Heart right ventricle (tissue), 16 donors: ENCODE measurements around the gene PLA2G2D. TPM values are rescaled to one million over a fixed set of nuclear protein-coding genes. Genes with fewer than 3 reads are reported as not detected.
"Not testable (repeated sequence)": the region's sequence is repeated elsewhere in the genome, so short reads cannot be mapped to it uniquely, and the experiment has no call there.

Source experiments
- ATAC-seq, 8 donors: fragments of 200-7000 bp; cut with Tn5 transposase; one replicate each; pipeline ENCODE4 v1.9.1; 2020; ENCODE audit warnings: mild to moderate bottlenecking in 8 of 8, moderate library complexity in 8 of 8, moderate number of reproducible peaks in 1 of 8
- DNase-seq, 2 donors: peaks; one replicate each; pipeline ENCODE4 v3.0.0-alpha.2; 2020
- H3K27ac ChIP-seq, 10 donors: fragments of 200-600 bp; sonication (generic) in 2 of 10; one replicate each; pipeline versions ENCODE4 v1.5.0 to v1.8.0; 2020 to 2022; ENCODE audit warnings: mild to moderate bottlenecking in 3 of 10
- H3K27me3 ChIP-seq, 7 donors: fragments of 200-600 bp; one replicate each; pipeline ENCODE4 v1.8.0; 2021 to 2022; ENCODE audit warnings: mild to moderate bottlenecking in 2 of 7
- H3K36me3 ChIP-seq, 9 donors: fragments of 200-600 bp; sonication (generic) in 1 of 9; one replicate each; pipeline versions ENCODE4 v1.5.0 to v1.8.0; 2020 to 2022; ENCODE audit warnings: mild to moderate bottlenecking in 2 of 9
- H3K4me1 ChIP-seq, 9 donors: fragments of 200-600 bp; sonication (generic) in 1 of 9; one replicate each; pipeline versions ENCODE4 v1.5.0 to v1.8.0; 2020 to 2022; ENCODE audit warnings: mild to moderate bottlenecking in 4 of 9
- H3K4me3 ChIP-seq, 10 donors: fragments of 200-600 bp; sonication (generic) in 2 of 10; one replicate each; pipeline versions ENCODE4 v1.5.0 to v1.8.0; 2020 to 2022; ENCODE audit warnings: mild to moderate bottlenecking in 7 of 10, moderate library complexity in 2 of 10
- H3K9me3 ChIP-seq, 11 donors: fragments of 200-600 bp in 10 of 11; sonication (generic) in 2 of 11; one replicate each; pipeline versions ENCODE4 v1.5.0 to v1.8.0; 2013 to 2022; ENCODE audit warnings: mild to moderate bottlenecking in 2 of 11, control low read depth in 1 of 11, moderate library complexity in 1 of 11
- WGBS, 2 donors: extraction: QIAGEN DNeasy Blood & Tissue Kit; methylation state at CpG; one replicate each; pipeline ENCODE4 v1.1.7; 2013; ENCODE audit warnings: inconsistent platforms in 1 of 2; 5-methylcytosine and 5-hydroxymethylcytosine counted together
- intact Hi-C, 10 donors: fragments of 100-400 bp; cut with DNase I; formaldehyde crosslinking; loops; one replicate each; pipeline versions ENCODE4 v1.11.1 to v1.14.2; 2022
- polyA plus RNA-seq, 2 donors: library from polyadenylated mRNA; stranded (reverse); fragments of 200-250 nt; gene quantifications; one replicate each; pipeline ENCODE4 v1.2.3, GENCODE V29; 2013
- total RNA-seq, 10 donors: library from RNA; stranded (reverse); fragmentation: NEBNext Ultra II Directional in 3 of 10; extraction: Animal tissue kit (Norgen Biotek cat#: 25700) in 3 of 10; gene quantifications; one replicate each; pipeline versions ENCODE4 v1.2.1 to v1.2.4, GENCODE V29; 2021 to 2023
- TF ChIP-seq, protein P1 (sequence below), 9 donors: fragments of 200-600 bp; sonication (generic) in 2 of 9; IDR thresholded peaks; one replicate each; pipeline versions ENCODE4 v1.5.0 to v1.8.0; 2021 to 2022; ENCODE audit warnings: antibody characterized with exemption in 9 of 9, mild to moderate bottlenecking in 5 of 9, moderate library complexity in 1 of 9
- donor health status: Arrhythmogenic right ventricular cardiomyopathy.
- donor health status: ischemic (EF 13 %, LVEDD 7.1; RV severe dilation, severe dysfunction).
- donor health status: healthy with polysubstance abuse.
- donor health status: DM: no; HTN: yes; CAD: no.
- donor health status: DM: no; HTN: no; CAD: no.
- donor health status: ischemic (EF 25% LVEDD 6.9; RV normal size, moderate dysfunction).
- donor health status: ischemic (EF 25% LVEDD 5.7; RV mildly dilated, moderate dysfunction).
- donor health status: healthy.
- donor health status: DM: yes; HTN: yes; CAD: no.
- donor health status: Ischemic cardiomyopathy.
- donor health status: ischemic (EF 35%, LVEDD 5.7; RV mildly dilated, moderate dysfunction).
- donor health status: nonischemic (EF 11% LVEDD 7.7; RV severe dilation, severe dysfunction).
- donor health status: DM: yes; HTN: yes; CAD: no.
- donor health status: PGD.
- donor health status: ischemic (EF 29% LVEDD 5.4; RV normal size, mild dysfunction).
- donor health status: nonischemic (EF 23%, LVEDD 6.1; RV moderate dilation, normal function).

Gene PLA2G2D
- total and polyA plus RNA-seq, 12 donors: 1.1 TPM; not detected in 11

DNA sequence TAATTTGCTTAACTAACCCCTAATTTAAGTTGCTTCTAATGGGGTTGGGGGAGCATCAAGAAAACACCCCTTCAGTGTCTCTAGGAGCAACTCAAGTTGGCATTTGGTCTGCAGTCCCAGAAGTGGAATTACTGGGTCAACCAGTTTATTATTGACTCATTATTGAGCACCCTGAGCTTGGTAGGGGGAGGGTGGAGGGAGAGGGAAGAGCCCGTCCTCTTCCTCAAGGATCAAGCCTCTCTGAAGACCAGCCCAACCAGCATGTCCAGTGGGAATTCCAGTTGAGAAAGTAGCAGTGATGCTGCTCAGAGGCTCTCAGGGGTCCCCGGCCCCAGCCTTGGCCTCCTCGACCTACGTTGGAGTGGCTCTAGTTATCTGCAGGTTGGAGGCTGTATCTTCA, 17.7 kb upstream of the PLA2G2D start:
- Histone ChIP-seq H3K9me3 (no peaks in the 10 kb centered on the region), H3K36me3 (no peaks in the 10 kb centered on the region), H3K4me3 (no peak overlapping the region), H3K27me3 (peaks cover 0 to 9% (median 0%) of the 10 kb centered on the region in 7 donors), H3K4me1 (no peaks in the 10 kb centered on the region), H3K27ac (no peak overlapping the region)
- no peak for ATAC-seq
- intact Hi-C loops: no loop called here
- 88 to 92% methylated on average over 4 of the region's 4 CpGs for WGBS, 2 donors
- TF ChIP-seq, protein P1, sequence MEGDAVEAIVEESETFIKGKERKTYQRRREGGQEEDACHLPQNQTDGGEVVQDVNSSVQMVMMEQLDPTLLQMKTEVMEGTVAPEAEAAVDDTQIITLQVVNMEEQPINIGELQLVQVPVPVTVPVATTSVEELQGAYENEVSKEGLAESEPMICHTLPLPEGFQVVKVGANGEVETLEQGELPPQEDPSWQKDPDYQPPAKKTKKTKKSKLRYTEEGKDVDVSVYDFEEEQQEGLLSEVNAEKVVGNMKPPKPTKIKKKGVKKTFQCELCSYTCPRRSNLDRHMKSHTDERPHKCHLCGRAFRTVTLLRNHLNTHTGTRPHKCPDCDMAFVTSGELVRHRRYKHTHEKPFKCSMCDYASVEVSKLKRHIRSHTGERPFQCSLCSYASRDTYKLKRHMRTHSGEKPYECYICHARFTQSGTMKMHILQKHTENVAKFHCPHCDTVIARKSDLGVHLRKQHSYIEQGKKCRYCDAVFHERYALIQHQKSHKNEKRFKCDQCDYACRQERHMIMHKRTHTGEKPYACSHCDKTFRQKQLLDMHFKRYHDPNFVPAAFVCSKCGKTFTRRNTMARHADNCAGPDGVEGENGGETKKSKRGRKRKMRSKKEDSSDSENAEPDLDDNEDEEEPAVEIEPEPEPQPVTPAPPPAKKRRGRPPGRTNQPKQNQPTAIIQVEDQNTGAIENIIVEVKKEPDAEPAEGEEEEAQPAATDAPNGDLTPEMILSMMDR (IDR thresholded peaks at IDR 0.05): no peak
- no peak for DNase-seq

DNA sequence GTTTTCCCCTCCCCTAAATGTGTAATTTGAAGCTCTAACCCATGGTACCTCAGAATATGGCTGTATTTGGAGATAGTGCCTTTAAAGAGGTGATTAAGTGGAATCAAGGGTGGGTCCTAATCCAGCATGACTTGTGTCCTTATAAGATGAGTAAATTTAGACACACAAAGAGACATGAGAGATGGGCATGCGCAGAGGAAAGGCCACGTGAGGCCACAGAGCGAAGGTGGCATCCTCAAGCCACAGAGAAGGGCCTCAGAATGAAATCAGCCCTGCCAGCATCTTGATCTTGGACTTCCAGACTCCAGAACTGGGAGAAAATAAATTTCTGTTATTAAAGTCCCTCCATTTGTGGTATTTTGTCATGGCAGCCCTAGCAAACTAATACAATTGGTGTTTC, 16.9 kb upstream of the PLA2G2D start:
- Histone ChIP-seq H3K36me3 (no peaks in the 10 kb centered on the region), H3K27ac (no peak overlapping the region), H3K9me3 (no peaks in the 10 kb centered on the region), H3K4me1 (no peaks in the 10 kb centered on the region), H3K4me3 (no peak overlapping the region), H3K27me3 (peaks cover 0 to 5% (median 0%) of the 10 kb centered on the region in 7 donors)
- TF ChIP-seq, protein P1 (IDR thresholded peaks at IDR 0.05): no peak
- intact Hi-C loops: no loop called here
- ATAC-seq: no peak
- WGBS, 2 donors: 91 to 96% methylated on average over 3 of the region's 3 CpGs
- DNase-seq: no peak

DNA sequence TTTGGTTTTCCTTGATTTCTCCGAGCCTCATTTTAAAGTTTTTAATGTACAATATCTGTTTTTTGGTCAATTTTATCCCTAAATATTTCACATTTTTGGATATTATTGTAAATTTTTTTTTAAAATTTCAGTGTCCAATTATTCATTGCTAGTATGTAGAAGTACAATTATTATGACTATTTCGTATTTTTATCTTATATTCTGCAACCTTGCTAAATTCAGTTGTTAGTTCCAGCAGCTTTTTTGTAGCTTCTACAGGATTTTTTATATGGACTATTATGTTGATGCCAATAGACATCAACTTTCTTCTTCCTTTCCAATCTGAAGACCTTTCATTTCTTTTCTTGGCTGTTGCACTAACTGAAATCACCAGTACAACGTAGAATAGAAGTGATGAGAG, 15.7 kb upstream of the PLA2G2D start:
- Histone ChIP-seq H3K4me3 (no peak overlapping the region), H3K36me3 (no peaks in the 10 kb centered on the region), H3K4me1 (no peaks in the 10 kb centered on the region), H3K9me3 (peaks cover 0 to 5% (median 0%) of the 10 kb centered on the region in 11 donors), H3K27ac (no peak overlapping the region), H3K27me3 (no peaks in the 10 kb centered on the region)
- intact Hi-C loops: no loop called here
- ATAC-seq (no peak), DNase-seq (no peak)
- 85 to 89% methylated on average over 3 of the region's 3 CpGs for WGBS, 2 donors
- TF ChIP-seq, protein P1 (IDR thresholded peaks at IDR 0.05): no peak

DNA sequence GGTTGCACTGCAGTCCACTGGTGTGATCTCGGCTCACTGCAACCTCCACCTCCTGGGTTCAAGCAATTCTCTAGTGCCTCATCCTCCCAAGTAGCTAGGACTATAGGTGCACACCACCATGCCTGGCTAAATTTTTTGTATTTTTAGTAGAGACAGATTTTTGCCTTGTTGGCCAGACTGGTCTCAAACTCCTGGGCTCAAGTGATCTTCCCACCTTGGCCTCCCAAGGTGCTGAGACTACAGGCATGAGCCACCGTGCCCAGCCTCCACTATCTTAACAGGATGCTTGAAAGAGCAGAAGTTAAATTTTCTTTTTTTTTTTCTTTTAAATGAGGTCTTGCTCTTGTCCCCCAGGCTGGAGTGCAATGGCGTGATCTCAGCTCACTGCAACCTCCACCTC, 11.2 kb upstream of the PLA2G2D start:
- intact Hi-C loops, DNase-seq, H3K27ac ChIP-seq, ATAC-seq, H3K4me3 ChIP-seq, H3K4me1 ChIP-seq, H3K27me3 ChIP-seq, H3K36me3 ChIP-seq: not testable (repeated sequence)
- WGBS, 2 donors: 89 to 97% methylated on average over 3 of the region's 3 CpGs
- H3K9me3 ChIP-seq: peaks cover 0 to 17% (median 0%) of the 10 kb centered on the region in 11 donors

DNA sequence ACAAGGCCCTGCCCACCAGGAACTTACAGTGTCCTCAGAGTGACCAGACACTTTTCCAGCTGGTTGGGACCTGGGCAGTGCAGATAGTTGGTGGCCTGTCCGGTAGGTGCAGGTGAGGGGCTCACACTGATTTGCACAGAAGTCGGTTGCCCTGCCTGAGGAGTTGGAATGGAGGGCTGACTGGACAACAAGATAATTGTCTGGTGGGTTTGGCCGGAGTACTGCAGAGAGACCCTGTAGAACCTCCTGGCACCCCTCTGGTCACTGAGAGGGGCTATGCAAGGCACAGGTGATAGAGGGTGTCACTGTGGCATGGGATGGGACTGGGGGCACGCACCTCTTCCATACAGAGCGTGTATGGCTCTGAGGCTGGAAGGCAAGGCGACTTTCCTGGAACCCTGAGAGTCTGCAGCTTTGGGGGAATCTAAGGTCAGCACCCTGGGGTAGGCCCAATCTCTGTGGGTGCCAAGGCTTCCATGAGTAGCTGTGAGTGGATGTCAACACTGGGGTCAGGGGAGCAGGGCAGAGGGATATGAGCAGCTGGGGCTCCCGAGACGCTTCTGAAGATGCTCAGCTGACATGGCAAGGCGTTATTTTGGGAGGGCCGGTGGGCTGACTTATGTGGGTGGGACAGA, 7.6 kb upstream of the PLA2G2D start:
- DNase-seq: no peak
- no peak overlapping the region for H3K4me3 ChIP-seq
- H3K27me3 ChIP-seq: peaks cover 0 to under 1% (median 0%) of the 10 kb centered on the region in 7 donors
- ATAC-seq: peak in 2 of 8 donors; percentile 22 to 26
- H3K4me1 ChIP-seq: peaks cover 0 to 11% (median 0%) of the 10 kb centered on the region in 9 donors
- 92 to 94% methylated on average over 10 of the region's 10 CpGs for WGBS, 2 donors
- TF ChIP-seq, protein P1 (IDR thresholded peaks at IDR 0.05): no peak
- peaks cover 0 to 17% (median 0%) of the 10 kb centered on the region in 11 donors for H3K9me3 ChIP-seq
- H3K27ac ChIP-seq: no peak overlapping the region
- intact Hi-C loops: no loop called here
- H3K36me3 ChIP-seq: no peaks in the 10 kb centered on the region
